Measurements from ENCODE around the gene SLK. TPM values are rescaled to one million over a fixed set of nuclear protein-coding genes. Genes with fewer than 3 reads are reported as not detected.

SLK gene
- total RNA-seq, 1 experiment from 2014 or later, result 40.8 TPM

- no peaks in the 10 kb centered on the region for H3K27me3 ChIP-seq (ENCODE audit: control insufficient read depth, insufficient read depth, low read length)
- peaks cover 54% of the 10 kb centered on the region for H3K36me3 ChIP-seq (ENCODE audit: control insufficient read depth, insufficient read depth, low read length)
- ATAC-seq, result no peak
- in situ Hi-C loops (cut with HindIII; ENCODE audit: low pct_unique_long_range_greater_than_20kb, low sequenced_read_pairs), result no loop called here
- CTCF ChIA-PET, result no interaction called here
- no peaks in the 10 kb centered on the region for H3K4me1 ChIP-seq (ENCODE audit: control insufficient read depth, insufficient read depth, low read length)
- H3K27ac ChIP-seq (ENCODE audit: low read length), result no peak overlapping the region
- H3K9me3 ChIP-seq (ENCODE audit: control insufficient read depth, insufficient read depth, low read depth, low read length), result no peaks in the 10 kb centered on the region
- intact Hi-C loops (cut with micrococcal nuclease; ENCODE audit: unreplicated experiment), result no loop called here
- H3K4me3 ChIP-seq (ENCODE audit: low read depth in 2 of 2, low read length in 2 of 2), result no peak overlapping the region
- no TSS peak for BruUV-seq (replicated peaks)
- no peak for DNase-seq (ENCODE audit: low read depth, low spot score)
- POLR2A ChIA-PET, result no interaction called here
- TF ChIP-seq SIN3A (IDR thresholded peaks at IDR 0.05; ENCODE audit: borderline replicate concordance, insufficient read depth, low read depth, low read length) (no peak), POLR2AphosphoS5 (IDR thresholded peaks at IDR 0.05; ENCODE audit: low read depth, low read length) (no peak), TCF7L2 (IDR thresholded peaks at IDR 0.05; ENCODE audit: low read depth, low read length) (no peak), REST (IDR thresholded peaks at IDR 0.05; ENCODE audit: insufficient read depth in 1 of 2, low read depth in 2 of 2, low read length in 1 of 2) (no peak)
- TF ChIP-seq, protein P1, sequence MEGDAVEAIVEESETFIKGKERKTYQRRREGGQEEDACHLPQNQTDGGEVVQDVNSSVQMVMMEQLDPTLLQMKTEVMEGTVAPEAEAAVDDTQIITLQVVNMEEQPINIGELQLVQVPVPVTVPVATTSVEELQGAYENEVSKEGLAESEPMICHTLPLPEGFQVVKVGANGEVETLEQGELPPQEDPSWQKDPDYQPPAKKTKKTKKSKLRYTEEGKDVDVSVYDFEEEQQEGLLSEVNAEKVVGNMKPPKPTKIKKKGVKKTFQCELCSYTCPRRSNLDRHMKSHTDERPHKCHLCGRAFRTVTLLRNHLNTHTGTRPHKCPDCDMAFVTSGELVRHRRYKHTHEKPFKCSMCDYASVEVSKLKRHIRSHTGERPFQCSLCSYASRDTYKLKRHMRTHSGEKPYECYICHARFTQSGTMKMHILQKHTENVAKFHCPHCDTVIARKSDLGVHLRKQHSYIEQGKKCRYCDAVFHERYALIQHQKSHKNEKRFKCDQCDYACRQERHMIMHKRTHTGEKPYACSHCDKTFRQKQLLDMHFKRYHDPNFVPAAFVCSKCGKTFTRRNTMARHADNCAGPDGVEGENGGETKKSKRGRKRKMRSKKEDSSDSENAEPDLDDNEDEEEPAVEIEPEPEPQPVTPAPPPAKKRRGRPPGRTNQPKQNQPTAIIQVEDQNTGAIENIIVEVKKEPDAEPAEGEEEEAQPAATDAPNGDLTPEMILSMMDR (IDR thresholded peaks at IDR 0.05), result no peak
These were observed 55.1 kb downstream of the SLK start for GRCh38 chr10:104022026-104022425.

GRCh38 chr10:104025524-104025923, 58.6 kb downstream of the SLK start:
- BruUV-seq (replicated peaks), result no TSS peak
- intact Hi-C loops (cut with micrococcal nuclease; ENCODE audit: unreplicated experiment), result loop anchor here (5.0 kb wide), 1 partner anchor 138 kb away; no protein-coding TSS in a partner anchor
- Histone ChIP-seq H3K27me3 (ENCODE audit: control insufficient read depth, insufficient read depth, low read length) (no peaks in the 10 kb centered on the region), H3K9me3 (ENCODE audit: control insufficient read depth, insufficient read depth, low read depth, low read length) (no peaks in the 10 kb centered on the region), H3K27ac (ENCODE audit: low read length) (no peak overlapping the region), H3K4me3 (ENCODE audit: low read depth in 2 of 2, low read length in 2 of 2) (no peak overlapping the region), H3K4me1 (ENCODE audit: control insufficient read depth, insufficient read depth, low read length) (no peaks in the 10 kb centered on the region), H3K36me3 (ENCODE audit: control insufficient read depth, insufficient read depth, low read length) (peaks cover 41% of the 10 kb centered on the region)
- in situ Hi-C loops (cut with HindIII; ENCODE audit: low pct_unique_long_range_greater_than_20kb, low sequenced_read_pairs), result no loop called here
- TF ChIP-seq TCF7L2 (IDR thresholded peaks at IDR 0.05; ENCODE audit: low read depth, low read length), result no peak
- no peak for TF ChIP-seq SIN3A (IDR thresholded peaks at IDR 0.05; ENCODE audit: borderline replicate concordance, insufficient read depth, low read depth, low read length)
- TF ChIP-seq, protein P1 (IDR thresholded peaks at IDR 0.05), result no peak
- no peak for TF ChIP-seq REST (IDR thresholded peaks at IDR 0.05; ENCODE audit: insufficient read depth in 1 of 2, low read depth in 2 of 2, low read length in 1 of 2)
- ChIA-PET POLR2A (interaction anchor here (0.6 kb wide), 1 partner anchor 136 kb away, joined by 3 read pairs; no protein-coding TSS in a partner anchor), CTCF (interaction anchor here (0.6 kb wide), 1 partner anchor 95 kb away, joined by 4 read pairs; no protein-coding TSS in a partner anchor)
- no peak for DNase-seq (ENCODE audit: low read depth, low spot score)
- ATAC-seq, result no peak

Data from Panc1 (cell line).